Stimulated activated CD8-positive, alpha-beta memory T cell treated with anti-CD3 and anti-CD28 coated beads, Interleukin-7, amount 100 ng/mL, for 4 hours (primary cell): Measurements from ENCODE around the gene HCN2.
"Not testable (repeated sequence)": the region's sequence is repeated elsewhere in the genome, so short reads cannot be mapped to it uniquely, and the experiment has no call there.

Experiments
- DNase-seq, 2 donors: peaks; one replicate each; pipeline ENCODE4 v3.0.0-alpha.2; 2020; ENCODE audit warnings: low read depth in 2 of 2

Gene HCN2

DNA sequence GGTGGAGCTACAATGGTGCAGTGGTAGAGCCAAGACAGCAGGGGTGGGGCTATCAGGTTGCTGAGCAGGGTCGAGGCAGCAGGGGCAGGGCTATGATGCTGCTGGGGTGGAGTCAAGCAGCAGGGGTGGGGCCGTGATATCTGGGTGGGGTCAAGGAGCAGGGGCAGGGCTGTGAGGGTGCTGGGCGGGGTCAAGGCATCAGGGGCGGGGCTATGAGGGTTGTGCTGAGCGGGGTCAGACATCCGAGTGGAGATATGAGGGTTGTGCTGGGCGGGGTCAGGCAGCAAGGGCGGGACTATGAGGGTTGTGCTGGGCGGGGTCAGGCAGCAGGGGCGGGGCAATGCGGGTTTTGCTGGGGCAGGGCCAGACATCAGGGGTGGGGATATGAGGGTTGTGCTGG is 14.7 kb downstream of the HCN2 start:
- no peak for DNase-seq

DNA sequence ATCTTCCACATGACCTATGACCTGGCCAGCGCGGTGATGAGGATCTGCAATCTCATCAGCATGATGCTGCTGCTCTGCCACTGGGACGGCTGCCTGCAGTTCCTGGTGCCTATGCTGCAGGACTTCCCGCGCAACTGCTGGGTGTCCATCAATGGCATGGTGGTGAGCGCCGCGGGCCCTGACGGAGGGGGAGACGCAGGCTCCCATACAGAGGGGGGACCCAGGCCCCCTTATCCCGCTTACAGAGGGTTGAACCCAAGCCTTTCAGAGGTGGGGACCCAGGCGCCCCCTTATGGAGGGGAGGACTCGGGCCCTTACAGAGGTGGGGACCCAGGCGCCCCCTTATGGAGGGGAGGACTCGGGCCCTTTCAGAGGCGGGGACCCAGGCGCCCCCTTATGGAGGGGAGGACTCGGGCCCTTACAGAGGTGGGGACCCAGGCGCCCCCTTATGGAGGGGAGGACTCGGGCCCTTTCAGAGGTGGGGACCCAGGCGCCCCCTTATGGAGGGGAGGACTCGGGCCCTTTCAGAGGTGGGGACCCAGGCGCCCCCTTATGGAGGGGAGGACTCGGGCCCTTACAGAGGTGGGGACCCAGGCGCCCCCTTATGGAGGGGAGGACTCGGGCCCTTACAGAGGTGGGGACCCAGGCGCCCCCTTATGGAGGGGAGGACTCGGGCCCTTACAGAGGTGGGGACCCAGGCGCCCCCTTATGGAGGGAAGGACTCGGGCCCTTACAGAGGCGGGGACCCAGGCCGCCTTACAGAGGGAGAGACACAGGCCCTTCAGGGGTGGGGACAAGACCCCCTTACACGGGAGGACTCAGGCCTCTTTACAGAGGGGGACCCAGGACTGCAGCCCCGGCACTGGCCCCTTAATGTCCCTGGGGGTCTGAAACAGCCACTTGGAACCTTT is 15.6 kb downstream of the HCN2 start:
- DNase-seq = not testable (repeated sequence)

DNA sequence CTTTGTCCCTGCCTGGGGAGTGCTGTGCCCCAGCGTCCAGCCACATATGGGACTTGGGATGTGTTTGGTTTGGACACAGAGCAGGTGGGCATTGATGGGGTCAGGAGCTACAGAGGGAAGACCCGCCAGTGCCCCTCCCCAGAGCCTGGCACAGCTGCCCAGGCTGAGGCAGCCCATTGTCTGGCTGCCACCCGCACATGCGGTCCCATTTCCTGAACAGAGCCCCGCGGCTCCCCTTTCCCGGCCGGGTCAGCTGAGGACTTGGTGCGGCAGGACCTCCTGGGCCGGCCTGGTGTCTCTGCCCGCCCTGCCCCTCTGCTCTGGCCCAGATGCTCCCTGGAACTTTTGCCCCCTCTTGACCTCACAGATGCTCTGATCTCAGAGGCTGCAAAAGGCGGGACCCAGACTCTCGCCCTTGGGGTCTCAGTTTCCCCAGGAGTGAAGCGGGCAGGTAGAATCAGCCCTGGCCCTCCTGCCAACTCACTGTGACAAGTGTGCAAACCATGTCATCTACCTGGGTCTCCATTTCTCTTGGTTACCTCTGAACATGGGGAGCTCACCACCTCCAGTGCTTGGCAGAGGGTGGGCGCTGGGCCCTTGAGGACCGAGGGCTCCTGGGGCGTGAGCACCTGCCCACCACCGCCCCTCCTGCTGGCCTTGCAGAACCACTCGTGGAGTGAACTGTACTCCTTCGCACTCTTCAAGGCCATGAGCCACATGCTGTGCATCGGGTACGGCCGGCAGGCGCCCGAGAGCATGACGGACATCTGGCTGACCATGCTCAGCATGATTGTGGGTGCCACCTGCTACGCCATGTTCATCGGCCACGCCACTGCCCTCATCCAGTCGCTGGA is 17.8 kb downstream of the HCN2 start:
- no peak for DNase-seq

DNA sequence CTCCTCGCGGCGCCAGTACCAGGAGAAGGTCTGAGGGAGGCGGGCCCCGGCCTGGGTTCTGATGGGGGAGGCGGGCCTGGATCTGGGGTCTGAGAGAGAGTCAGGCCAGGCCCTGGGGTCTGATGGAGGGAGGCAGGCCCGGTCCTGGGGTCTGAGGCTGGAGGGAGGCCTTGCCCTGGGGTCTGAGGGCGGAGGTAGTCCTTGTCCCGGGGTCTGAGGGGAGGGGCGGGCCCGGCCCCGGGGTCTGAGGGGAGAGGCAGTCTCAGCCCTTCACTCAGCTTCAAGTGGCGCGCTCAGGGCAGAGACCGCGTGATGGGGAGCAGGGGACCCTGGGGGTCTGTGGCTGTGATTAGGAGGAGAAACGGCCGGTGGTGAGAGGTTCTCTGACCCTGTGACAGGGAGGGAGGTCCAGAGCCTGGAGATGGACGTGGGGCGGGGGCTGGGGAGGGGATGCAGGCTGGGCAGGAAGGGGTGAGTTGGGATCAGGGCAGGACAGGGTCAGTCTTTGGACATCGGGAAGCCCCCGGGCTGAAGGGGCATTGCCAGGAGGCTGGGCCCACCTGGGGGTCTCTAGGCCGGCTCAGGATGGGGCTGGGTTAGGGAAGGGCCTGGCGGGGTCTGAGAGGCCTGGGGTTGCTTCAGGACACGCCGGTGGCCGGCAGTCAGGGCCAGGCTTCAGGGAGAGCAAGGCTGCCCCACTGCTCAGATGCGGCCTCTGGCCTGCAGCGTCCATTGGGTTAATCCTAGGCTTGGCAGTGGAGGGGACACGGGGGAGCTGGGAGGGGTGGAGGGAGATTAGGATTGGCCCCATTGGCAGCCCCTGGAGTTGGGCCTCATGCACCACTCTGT is 18.7 kb downstream of the HCN2 start:
- DNase-seq = no peak

DNA sequence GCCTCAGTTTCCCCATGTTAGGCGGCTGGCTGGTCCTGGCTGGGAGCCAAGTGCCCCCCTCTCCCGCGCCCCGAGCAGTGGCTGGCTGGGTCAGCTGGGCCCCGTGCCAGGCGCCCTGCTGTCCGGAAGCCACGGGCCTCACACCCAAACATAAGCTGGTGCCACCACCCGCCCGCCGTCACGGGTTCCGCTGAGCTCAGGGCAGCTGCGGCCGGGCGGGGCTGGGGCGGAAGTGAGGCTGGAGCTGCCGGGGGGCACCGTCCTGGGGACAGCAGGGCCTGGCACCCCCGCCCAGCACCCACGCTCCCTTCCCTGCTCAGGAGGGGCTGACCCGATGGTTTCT is 19.3 kb downstream of the HCN2 start:
- no peak for DNase-seq

DNA sequence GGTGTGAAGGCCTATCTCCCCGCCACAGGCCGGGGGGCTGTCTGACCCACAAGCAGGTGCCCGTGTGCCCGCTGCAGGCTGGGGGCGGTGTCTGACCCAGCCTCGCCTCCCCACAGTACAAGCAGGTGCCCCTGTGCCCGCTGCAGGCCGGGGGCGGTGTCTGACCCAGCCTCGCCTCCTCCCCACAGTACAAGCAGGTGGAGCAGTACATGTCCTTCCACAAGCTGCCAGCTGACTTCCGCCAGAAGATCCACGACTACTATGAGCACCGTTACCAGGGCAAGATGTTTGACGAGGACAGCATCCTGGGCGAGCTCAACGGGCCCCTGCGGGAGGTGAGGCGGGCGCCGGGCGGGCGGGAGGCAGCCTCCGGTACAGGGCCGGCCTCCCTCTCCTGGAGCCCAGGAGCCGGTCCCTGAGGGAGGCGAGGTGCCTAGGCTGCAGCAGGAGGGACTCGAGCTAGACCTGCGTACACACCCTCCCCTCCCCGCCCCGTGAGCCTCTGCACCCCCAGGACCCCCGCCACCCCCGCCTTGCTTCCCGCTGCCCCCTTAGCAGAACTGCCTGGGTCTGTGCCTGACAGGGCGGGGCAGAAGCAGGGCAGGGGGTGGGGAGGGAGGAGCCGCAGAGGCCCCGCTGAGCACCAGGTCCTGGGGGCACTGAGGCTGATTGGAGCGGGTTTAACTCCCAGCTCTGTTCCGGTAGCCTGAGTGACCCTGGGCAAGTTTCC is 20.6 kb downstream of the HCN2 start:
- DNase-seq = no peak

DNA sequence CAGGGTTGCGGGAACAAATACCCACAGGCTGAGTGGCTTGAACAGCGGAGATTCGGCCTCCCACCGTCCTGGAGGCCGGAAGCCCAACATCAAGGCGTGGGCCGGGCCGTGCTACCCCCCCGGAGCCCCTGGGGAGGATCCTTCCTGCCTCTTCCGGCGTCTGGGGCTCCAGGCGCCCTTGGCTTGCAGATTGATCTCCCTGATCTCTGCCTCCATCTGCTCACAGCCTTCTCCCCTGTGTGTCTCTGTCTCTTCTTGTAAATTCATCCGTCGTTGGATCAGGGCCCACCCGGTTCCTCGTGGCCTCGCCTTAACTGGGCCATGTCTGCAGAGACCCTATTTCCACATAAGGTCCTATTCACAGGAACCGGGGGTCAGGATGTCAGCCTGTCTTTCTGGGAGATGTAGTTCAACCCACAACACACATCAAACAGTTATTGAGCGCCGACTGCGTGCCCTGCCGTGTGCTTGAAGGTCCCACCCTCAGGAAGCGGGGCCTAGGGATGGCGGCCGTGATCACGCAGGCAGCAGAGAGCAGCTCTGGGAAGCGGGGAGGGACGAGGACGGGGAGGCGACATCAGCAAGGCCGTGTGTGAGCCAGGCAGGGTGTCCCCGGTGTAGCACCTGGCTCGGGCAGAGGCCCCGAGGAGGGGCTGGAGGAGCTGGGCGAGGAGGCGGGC is 21.3 kb downstream of the HCN2 start:
- DNase-seq = peak in 1 of 2 donors; percentile 47

DNA sequence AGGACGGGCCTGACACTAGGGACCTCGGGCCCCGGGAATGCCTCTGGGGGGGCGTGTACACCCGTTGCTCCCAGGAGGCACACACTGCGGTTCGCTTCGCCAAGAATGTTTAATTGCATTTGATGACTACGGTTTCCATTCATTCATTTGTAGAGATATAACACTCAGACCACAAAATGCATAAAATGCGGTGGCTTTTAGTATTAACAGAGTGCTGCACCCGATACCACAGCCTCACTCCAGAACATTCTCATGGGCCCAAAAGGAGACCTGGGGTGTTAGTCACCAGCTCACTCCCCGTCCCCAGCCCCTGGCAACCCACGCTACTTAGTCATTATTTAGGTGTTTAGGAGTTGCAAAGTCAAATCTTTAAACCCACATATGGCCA is 21.8 kb downstream of the HCN2 start:
- DNase-seq = peak; percentile 61 to 62

DNA sequence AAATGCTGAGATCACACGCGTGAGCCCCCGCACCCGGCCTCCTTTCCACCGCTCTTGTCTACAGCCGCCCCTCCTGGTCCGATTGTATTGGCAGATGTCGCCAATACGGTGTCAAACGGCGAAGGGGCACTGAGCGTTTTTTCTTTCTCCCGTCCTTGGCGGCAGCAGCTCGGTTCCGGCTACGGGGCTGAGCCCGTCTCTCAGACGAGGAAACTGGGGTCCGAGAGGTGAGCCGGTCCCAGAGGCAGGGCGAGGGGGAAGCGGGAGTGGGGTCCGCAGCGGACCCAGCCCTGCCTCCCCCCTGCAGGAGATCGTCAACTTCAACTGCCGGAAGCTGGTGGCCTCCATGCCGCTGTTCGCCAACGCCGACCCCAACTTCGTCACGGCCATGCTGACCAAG is 23.3 kb downstream of the HCN2 start:
- DNase-seq = no peak

DNA sequence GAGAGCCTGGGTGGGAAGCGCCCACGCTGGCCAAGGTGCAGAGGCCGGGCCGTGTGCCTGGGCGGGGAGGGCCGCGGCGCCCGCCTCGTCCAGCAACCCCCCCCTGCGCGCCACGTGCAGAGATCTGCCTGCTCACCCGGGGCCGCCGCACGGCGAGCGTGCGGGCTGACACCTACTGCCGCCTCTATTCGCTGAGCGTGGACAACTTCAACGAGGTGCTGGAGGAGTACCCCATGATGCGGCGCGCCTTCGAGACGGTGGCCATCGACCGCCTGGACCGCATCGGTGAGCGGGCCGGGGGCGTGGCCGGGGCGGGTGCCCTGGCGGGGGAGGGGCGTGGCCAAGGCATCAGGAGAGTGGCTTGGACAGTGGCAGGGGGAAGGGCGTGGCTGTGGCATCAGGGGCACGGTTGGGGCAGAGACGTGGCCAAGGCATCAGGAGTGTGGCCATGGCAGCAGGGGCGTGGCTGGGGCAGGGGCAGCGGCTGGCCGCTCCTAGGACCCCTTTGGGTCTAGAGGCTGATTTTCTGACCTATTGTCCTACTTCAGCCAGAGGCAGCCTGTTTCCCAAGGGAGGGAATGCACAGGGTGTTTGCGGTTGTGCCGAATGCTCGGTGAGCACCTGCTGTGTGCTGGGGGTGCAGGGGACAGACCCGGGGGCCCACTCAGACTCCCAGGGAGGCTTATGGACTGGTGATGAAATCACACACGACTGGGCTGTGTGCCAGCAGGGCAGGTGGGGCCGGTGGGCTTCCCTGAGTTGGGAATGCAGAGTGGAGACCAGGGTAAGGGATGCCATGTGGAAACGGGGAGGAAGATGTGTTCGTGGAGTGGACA is 24.3 kb downstream of the HCN2 start:
- no peak for DNase-seq

DNA sequence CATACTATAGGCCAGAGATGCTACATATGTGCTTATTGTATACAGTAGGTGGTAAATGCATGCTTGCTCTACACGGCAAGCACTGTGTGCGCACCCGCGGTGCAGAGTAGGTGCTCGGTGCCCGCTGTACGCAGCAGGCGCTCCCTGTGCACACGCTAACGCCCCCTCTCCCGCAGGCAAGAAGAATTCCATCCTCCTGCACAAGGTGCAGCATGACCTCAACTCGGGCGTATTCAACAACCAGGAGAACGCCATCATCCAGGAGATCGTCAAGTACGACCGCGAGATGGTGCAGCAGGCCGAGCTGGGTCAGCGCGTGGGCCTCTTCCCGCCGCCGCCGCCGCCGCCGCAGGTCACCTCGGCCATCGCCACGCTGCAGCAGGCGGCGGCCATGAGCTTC is 25.9 kb downstream of the HCN2 start:
- no peak for DNase-seq

DNA sequence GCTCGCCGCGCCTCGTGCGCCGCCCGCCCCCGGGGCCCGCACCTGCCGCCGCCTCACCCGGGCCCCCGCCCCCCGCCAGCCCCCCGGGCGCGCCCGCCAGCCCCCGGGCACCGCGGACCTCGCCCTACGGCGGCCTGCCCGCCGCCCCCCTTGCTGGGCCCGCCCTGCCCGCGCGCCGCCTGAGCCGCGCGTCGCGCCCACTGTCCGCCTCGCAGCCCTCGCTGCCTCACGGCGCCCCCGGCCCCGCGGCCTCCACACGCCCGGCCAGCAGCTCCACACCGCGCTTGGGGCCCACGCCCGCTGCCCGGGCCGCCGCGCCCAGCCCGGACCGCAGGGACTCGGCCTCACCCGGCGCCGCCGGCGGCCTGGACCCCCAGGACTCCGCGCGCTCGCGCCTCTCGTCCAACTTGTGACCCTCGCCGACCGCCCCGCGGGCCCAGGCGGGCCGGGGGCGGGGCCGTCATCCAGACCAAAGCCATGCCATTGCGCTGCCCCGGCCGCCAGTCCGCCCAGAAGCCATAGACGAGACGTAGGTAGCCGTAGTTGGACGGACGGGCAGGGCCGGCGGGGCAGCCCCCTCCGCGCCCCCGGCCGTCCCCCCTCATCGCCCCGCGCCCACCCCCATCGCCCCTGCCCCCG is 26.5 kb downstream of the HCN2 start:
- no peak for DNase-seq

DNA sequence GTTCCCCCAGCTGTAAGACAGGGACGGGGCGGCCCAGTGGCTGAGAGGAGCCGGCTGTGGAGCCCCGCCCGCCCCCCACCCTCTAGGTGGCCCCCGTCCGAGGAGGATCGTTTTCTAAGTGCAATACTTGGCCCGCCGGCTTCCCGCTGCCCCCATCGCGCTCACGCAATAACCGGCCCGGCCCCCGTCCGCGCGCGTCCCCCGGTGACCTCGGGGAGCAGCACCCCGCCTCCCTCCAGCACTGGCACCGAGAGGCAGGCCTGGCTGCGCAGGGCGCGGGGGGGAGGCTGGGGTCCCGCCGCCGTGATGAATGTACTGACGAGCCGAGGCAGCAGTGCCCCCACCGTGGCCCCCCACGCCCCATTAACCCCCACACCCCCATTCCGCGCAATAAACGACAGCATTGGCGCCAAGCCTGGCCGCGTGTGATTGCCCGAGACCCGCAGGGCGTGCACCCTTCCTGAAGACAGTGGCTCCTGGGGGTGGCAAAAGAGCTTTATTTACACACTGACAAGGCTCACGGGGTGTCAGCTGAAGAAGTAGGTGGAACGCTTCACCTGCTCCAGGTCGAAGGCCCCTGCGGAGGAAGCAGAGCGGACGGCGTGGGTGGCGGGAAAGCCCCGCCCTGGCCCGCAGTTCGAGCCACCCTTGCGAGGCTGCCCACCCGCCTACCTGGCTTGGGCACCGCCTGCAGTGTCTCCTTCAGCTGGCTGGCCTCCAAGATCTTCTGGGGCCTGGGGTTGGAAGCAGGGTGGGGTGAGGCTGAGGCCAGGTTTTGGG is 27.3 kb downstream of the HCN2 start:
- no peak for DNase-seq

DNA sequence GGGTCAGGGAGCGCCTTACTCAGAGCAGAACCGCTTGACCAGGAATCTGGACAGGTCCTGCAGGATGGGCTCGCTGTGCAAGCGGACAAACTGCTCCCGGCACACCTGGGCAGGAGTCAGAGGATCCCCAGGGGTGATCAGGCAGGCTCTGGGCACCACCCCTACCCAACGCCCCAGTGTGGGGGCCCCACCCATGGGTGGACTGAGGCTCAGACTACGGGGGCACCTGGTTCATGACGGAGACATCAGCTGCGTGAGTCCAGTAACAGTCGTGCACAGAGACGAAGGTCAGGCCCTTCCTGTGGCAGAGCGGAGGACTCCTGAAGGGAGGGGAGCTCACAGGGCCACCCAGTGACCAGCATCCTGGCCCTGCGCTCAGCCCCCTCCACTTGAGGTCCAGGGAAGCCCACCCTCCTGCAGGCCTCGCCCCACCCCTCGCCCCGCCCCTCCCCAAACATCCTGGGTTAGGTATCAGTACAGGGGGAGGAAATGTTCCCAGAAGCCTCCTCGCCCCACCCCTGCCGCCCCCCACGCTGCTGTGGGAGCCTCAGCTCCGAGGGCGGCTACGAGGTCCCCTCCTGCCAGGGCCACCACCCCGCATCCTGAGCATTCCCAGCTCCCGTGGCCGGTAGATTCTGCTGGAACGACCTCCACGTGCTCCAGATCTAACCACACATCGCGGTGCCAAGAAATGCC is 28.0 kb downstream of the HCN2 start:
- DNase-seq = no peak

DNA sequence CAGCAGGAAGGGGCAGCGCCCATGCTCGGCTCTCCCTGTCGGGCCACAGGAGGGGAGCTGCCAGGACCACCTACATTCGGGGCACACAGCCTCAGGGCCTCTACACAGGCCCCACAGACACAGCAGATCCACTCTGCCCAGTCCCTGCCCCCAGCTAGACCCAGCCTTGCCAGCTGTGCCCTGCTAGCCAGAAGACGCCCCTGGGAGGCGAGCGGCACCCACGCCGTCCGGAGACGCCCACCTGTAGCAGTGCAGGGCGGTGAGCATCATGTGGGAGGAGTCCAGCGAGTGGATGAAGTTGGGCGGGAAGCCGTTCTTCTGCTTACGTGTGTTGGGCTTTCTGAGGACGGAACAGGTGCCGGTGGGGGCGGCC is 28.6 kb downstream of the HCN2 start:
- DNase-seq = no peak

DNA sequence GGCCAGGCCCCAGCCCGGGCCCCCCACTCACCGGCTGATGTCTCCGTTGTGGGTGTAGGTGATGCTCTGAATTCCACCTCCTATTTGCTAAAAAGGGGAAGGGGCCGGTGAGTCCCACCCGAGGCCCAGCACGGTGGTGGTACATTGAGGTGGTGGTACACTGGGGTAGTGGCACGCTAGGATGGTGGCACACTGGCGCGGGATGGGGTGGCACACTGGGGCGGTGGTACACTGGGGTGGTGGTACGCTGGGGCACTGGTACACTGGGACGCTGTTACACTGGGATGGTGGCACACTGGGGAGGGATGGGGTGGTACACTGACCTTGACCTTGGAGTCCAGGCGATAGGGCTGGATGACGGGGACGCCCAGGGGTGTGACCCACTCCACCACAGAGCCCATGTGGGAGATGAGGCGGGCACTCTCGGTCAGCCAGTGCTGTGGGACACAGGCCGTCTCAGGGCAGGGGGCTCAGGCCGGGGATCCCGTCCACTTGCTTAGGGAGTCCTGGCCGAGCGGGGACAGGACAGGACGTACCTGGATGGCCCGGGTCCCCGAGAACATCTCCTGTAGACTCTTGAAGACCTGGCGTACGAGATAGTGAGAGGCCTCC is 29.1 kb downstream of the HCN2 start:
- no peak for DNase-seq

DNA sequence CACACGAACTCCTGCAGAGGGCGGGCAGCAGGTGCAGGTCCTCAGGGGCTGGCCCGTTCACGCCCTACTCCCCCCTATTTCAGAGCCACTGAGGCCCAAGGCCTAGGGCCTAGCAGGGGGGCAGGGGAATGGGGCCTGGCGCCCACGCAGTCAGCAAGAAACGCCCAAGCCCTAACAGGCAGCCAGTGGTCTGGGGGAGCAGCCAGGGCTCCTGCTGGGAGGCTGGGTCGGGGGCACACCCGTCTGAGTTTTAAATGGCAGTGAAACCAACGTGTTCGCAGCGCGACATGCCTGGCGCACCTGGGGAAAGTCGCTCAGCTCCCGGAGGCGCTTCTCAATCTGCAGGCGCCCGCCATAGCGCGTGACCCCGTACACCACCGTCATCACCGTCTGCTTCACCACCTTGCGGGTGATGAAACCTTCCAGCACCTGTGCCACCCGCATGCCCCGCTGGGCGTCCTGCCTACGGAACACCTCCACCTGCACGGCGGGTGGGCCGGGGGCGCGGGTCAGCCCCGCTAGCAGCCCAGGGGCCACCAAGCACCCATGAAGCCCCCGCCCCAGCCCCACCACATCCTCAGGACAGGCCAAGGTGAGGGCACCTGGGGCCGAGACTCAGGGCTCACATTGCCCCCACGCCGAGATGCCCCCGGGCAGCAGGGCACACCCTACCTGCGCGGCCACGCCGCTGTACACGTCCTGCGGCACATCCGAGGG is 29.8 kb downstream of the HCN2 start:
- no peak for DNase-seq
